ENCODE data around the gene DNLZ. TPM values are rescaled to one million over a fixed set of nuclear protein-coding genes. Genes with fewer than 3 reads are reported as not detected.

Gene DNLZ
- total RNA-seq, 1 experiment from 2014 or later = 26.5 TPM

- Histone ChIP-seq H3K9me3 (ENCODE audit: control insufficient read depth, insufficient read depth, low read depth, low read length) (no peaks in the 10 kb centered on the region), H3K27me3 (ENCODE audit: control insufficient read depth, insufficient read depth, low read length) (no peaks in the 10 kb centered on the region), H3K36me3 (ENCODE audit: control insufficient read depth, insufficient read depth, low read length) (no peaks in the 10 kb centered on the region), H3K27ac (ENCODE audit: low read length) (no peak overlapping the region), H3K4me1 (ENCODE audit: control insufficient read depth, insufficient read depth, low read length) (no peaks in the 10 kb centered on the region), H3K4me3 (ENCODE audit: low read depth in 2 of 2, low read length in 2 of 2) (no peak overlapping the region)
- in situ Hi-C loops (cut with HindIII; ENCODE audit: low pct_unique_long_range_greater_than_20kb, low sequenced_read_pairs) (no loop called here), intact Hi-C loops (cut with micrococcal nuclease; ENCODE audit: unreplicated experiment) (no loop called here)
- TF ChIP-seq CTCF (IDR thresholded peaks at IDR 0.05) (no peak), TCF7L2 (IDR thresholded peaks at IDR 0.05; ENCODE audit: low read depth, low read length) (no peak), POLR2AphosphoS5 (IDR thresholded peaks at IDR 0.05; ENCODE audit: low read depth, low read length) (no peak), REST (IDR thresholded peaks at IDR 0.05; ENCODE audit: insufficient read depth in 1 of 2, low read depth in 2 of 2, low read length in 1 of 2) (no peak), SIN3A (IDR thresholded peaks at IDR 0.05; ENCODE audit: borderline replicate concordance, insufficient read depth, low read depth, low read length) (no peak)
- POLR2A ChIA-PET = no interaction called here
- CTCF ChIA-PET = no interaction called here
- ATAC-seq (no peak), DNase-seq (ENCODE audit: low read depth, low spot score) (no peak)
- no TSS peak for BruUV-seq (replicated peaks)
These were observed 14.8 kb upstream of the DNLZ start for GRCh38 chr9:136378170-136379002.

- CTCF ChIA-PET = no interaction called here
- no peaks in the 10 kb centered on the region for H3K36me3 ChIP-seq (ENCODE audit: control insufficient read depth, insufficient read depth, low read length)
- H3K4me3 ChIP-seq (ENCODE audit: low read depth in 2 of 2, low read length in 2 of 2) = no peak overlapping the region
- DNase-seq (ENCODE audit: low read depth, low spot score) (no peak), ATAC-seq (0 out of 2 replicates have a peak, but pooled peaks have one; percentile 3)
- BruUV-seq (replicated peaks) = no TSS peak
- TF ChIP-seq TCF7L2 (IDR thresholded peaks at IDR 0.05; ENCODE audit: low read depth, low read length) (no peak), REST (IDR thresholded peaks at IDR 0.05; ENCODE audit: insufficient read depth in 1 of 2, low read depth in 2 of 2, low read length in 1 of 2) (no peak), POLR2AphosphoS5 (IDR thresholded peaks at IDR 0.05; ENCODE audit: low read depth, low read length) (no peak), SIN3A (IDR thresholded peaks at IDR 0.05; ENCODE audit: borderline replicate concordance, insufficient read depth, low read depth, low read length) (no peak), CTCF (IDR thresholded peaks at IDR 0.05) (no peak)
- in situ Hi-C loops (cut with HindIII; ENCODE audit: low pct_unique_long_range_greater_than_20kb, low sequenced_read_pairs) (no loop called here), intact Hi-C loops (cut with micrococcal nuclease; ENCODE audit: unreplicated experiment) (no loop called here)
- H3K27ac ChIP-seq (ENCODE audit: low read length) = no peak overlapping the region
- no peaks in the 10 kb centered on the region for H3K9me3 ChIP-seq (ENCODE audit: control insufficient read depth, insufficient read depth, low read depth, low read length)
- POLR2A ChIA-PET = interaction anchor here (0.6 kb wide), 1 partner anchor 42 kb away, joined by 4 read pairs; no protein-coding TSS in a partner anchor
- no peaks in the 10 kb centered on the region for H3K27me3 ChIP-seq (ENCODE audit: control insufficient read depth, insufficient read depth, low read length)
- H3K4me1 ChIP-seq (ENCODE audit: control insufficient read depth, insufficient read depth, low read length) = no peaks in the 10 kb centered on the region
These were observed 14.0 kb upstream of the DNLZ start for GRCh38 chr9:136377341-136378169.
